ENCODE data around the gene FAM50A.

Gene FAM50A

GRCh38 chrX:154434394-154435168 lies 9.4 kb upstream of the FAM50A start:
- peaks cover 47% of the 10 kb centered on the region for H3K36me3 ChIP-seq
- no peak for TF ChIP-seq CTCF (IDR thresholded peaks at IDR 0.05)
- no peaks in the 10 kb centered on the region for H3K9me3 ChIP-seq
- no peaks in the 10 kb centered on the region for H3K27me3 ChIP-seq
- H3K4me3 ChIP-seq (ENCODE audit: low read depth in 1 of 2, low read length in 1 of 2), result no peak overlapping the region
- no peak overlapping the region for H3K27ac ChIP-seq
- peaks cover 34 to 48% of the 10 kb centered on the region in 2 experiments for H3K4me1 ChIP-seq (ENCODE audit: control insufficient read depth in 1 of 2, insufficient read depth in 1 of 2, low read depth in 1 of 2, low read length in 1 of 2)

- H3K9me3 ChIP-seq, result no peaks in the 10 kb centered on the region
- H3K27me3 ChIP-seq, result no peaks in the 10 kb centered on the region
- peaks cover 27 to 42% of the 10 kb centered on the region in 2 experiments for H3K4me1 ChIP-seq (ENCODE audit: control insufficient read depth in 1 of 2, insufficient read depth in 1 of 2, low read depth in 1 of 2, low read length in 1 of 2)
- peaks cover 53% of the 10 kb centered on the region for H3K36me3 ChIP-seq
- no peak for TF ChIP-seq CTCF (IDR thresholded peaks at IDR 0.05)
- peak overlapping the region; percentile 93 for H3K27ac ChIP-seq
- H3K4me3 ChIP-seq (ENCODE audit: low read depth in 1 of 2, low read length in 1 of 2), result no peak overlapping the region
Observed at GRCh38 chrX:154435171-154435733, 8.7 kb upstream of the FAM50A start.

- no peak for TF ChIP-seq CTCF (IDR thresholded peaks at IDR 0.05)
- peaks cover 65% of the 10 kb centered on the region for H3K36me3 ChIP-seq
- H3K27ac ChIP-seq, result peak overlapping the region; percentile 93
- peaks cover 15 to 29% of the 10 kb centered on the region in 2 experiments for H3K4me1 ChIP-seq (ENCODE audit: control insufficient read depth in 1 of 2, insufficient read depth in 1 of 2, low read depth in 1 of 2, low read length in 1 of 2)
- H3K9me3 ChIP-seq, result no peaks in the 10 kb centered on the region
- H3K27me3 ChIP-seq, result no peaks in the 10 kb centered on the region
- H3K4me3 ChIP-seq (ENCODE audit: low read depth in 1 of 2, low read length in 1 of 2), result peak overlapping the region; percentile 69 to 78
Observed at GRCh38 chrX:154436374-154436982, 7.5 kb upstream of the FAM50A start.

DNA sequence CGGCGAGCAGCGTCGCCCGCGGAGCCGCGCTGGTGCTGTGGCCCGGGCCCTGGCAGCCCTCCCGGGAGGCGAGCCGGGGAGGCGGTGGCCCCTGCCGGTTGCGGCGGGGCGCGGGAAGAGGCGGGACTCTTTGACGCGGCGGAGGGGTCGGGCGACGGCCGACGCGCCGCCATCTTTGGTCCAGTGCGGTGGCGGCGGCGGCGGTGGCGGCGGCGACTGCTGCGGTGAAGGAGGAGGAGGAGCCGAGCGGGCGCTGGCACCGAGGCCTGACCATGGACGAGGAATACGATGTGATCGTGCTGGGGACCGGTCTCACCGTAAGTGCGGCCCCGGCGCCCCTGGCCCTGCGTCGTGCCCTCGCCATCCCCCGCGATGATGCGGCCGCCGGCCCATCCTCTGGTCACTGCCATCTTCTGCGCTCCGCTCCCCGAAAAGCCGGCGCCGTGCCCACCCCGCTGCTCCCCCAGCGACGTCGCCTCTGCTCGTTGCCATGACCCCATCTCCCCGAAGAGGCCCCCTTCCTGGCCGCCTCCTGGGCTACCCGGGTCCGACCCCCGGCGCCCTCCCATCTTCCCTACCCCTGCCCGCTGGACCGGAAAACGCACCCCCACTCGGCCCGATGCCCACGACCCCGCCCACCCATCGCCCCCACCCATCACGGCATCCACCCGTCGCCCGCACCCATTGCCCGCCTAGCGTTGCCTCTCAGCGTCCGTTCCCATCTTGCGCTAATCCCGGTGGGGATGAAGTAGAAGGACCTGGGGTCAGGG lies 6.8 kb upstream of the FAM50A start, which contains the start of gene GDI1:
Gene GDI1 (plus strand): TSS at position 172 of the 770 bp plus-strand sequence. CDS start 101 bp downstream, at position 273.
- Histone ChIP-seq H3K27ac (peak within 1 kb of the TSS; percentile 93), H3K9me3 (no peaks in the 10 kb centered on the region), H3K4me3 (ENCODE audit: low read depth in 1 of 2, low read length in 1 of 2) (peak within 1 kb of the TSS; percentile 69 to 78), H3K36me3 (peaks cover 70% of the 10 kb centered on the region), H3K27me3 (no peaks in the 10 kb centered on the region), H3K4me1 (ENCODE audit: control insufficient read depth in 1 of 2, insufficient read depth in 1 of 2, low read depth in 1 of 2, low read length in 1 of 2) (peaks cover 12 to 23% of the 10 kb centered on the region in 2 experiments)
- TF ChIP-seq CTCF (IDR thresholded peaks at IDR 0.05), result peak; percentile 15
